Measurements from ENCODE around the gene SUV39H1.
"Not testable (repeated sequence)": the region's sequence is repeated elsewhere in the genome, so short reads cannot be mapped to it uniquely, and the experiment has no call there.

DNA sequence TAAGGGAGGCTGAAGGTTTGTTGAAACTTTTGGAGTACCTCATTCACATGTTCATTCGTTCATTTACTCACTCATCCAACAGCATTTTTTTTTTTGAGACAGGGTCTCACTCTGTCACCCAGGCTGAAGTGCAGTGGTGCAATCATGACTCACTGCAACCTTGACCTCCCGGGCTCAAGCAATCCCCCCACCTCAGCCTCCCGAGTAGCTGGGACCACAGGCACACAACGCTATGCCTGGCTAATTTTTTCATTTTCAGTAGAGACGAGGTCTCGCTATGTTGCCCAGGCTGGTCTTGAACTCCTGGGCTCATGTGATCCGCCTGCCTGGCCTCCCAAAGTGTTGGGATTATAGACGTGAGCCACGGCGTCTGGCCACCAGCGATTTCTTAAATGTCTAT lies 28.3 kb upstream of the SUV39H1 start:
- TF ChIP-seq CTCF (IDR thresholded peaks at IDR 0.05; ENCODE audit: poor library complexity); EZH2 (IDR thresholded peaks at IDR 0.05; ENCODE audit: borderline replicate concordance): not testable (repeated sequence)

Data from hepatocyte (in vitro differentiated cells).